Sigmoid colon (tissue), 7 donors: ENCODE measurements around the gene MAPT. TPM values are rescaled to one million over a fixed set of nuclear protein-coding genes. Genes with fewer than 3 reads are reported as not detected.

Experiments
- DNase-seq: peaks from one replicate; pipeline ENCODE4 v3.0.0-alpha.2; 2019
- H3K27ac ChIP-seq, 4 donors: fragments of 200-600 bp; sonication (generic); one replicate each; pipeline ENCODE4 v1.5.1; 2016 to 2019; ENCODE audit warnings: mild to moderate bottlenecking in 1 of 4
- H3K27me3 ChIP-seq, 3 donors: fragments of 200-600 bp; sonication (generic); one replicate each; pipeline ENCODE4 v1.5.1; 2019; ENCODE audit warnings: mild to moderate bottlenecking in 1 of 3
- H3K36me3 ChIP-seq, 4 donors: fragments of 200-600 bp; sonication (generic); one replicate each; pipeline ENCODE4 v1.5.1; 2016 to 2019
- H3K4me1 ChIP-seq, 4 donors: fragments of 200-600 bp; sonication (generic); one replicate each; pipeline ENCODE4 v1.5.1; 2017 to 2019
- H3K4me3 ChIP-seq, 4 donors: fragments of 200-600 bp; sonication (generic); one replicate each; pipeline ENCODE4 v1.5.1; 2017 to 2019; ENCODE audit warnings: mild to moderate bottlenecking in 2 of 4, moderate library complexity in 1 of 4
- H3K9me3 ChIP-seq, 4 donors: fragments of 200-600 bp in 3 of 4; sonication (generic) in 3 of 4; one replicate each; pipeline versions ENCODE4 v1.5.1 to v1.6.1; 2013 to 2019
- CTCF ChIP-seq, 4 experiments: fragments of 450-650 bp in 3 of 4; fragments of 200-600 bp in 1 of 4; IDR thresholded peaks; one replicate each; pipeline ENCODE4 v1.5.1; 2016 to 2019; ENCODE audit warnings: antibody characterized with exemption in 4 of 4, mild to moderate bottlenecking in 3 of 4, moderate library complexity in 2 of 4
- EP300 ChIP-seq, 4 donors: sonication (generic); formaldehyde crosslinking; IDR thresholded peaks; one replicate each; pipeline ENCODE4 v1.6.1; 2017; ENCODE audit warnings: antibody characterized with exemption in 4 of 4
- POLR2A ChIP-seq, 2 donors: fragments of 450-650 bp; IDR thresholded peaks; one replicate each; pipeline ENCODE4 v1.6.1; 2016; ENCODE audit warnings: antibody characterized with exemption in 2 of 2, mild to moderate bottlenecking in 2 of 2, moderate library complexity in 2 of 2
- POLR2AphosphoS5 ChIP-seq, 4 donors: sonication (generic); formaldehyde crosslinking; IDR thresholded peaks; one replicate each; pipeline ENCODE4 v1.6.1; 2017; ENCODE audit warnings: antibody characterized with exemption in 4 of 4
- WGBS, 2 donors: extraction: QIAGEN DNeasy Blood & Tissue Kit; methylation state at CpG; one replicate each; pipeline ENCODE4 v1.1.7; 2013; 5-methylcytosine and 5-hydroxymethylcytosine counted together
- intact Hi-C: fragments of 100-400 bp; cut with DNase I; formaldehyde crosslinking; loops from one replicate; pipeline ENCODE4 v1.15.1; 2023
- polyA plus RNA-seq, 3 donors: library from polyadenylated mRNA; stranded (reverse); fragments of 200-250 nt; gene quantifications; one replicate each; pipeline ENCODE4 v1.2.3, GENCODE V29; 2013
- total RNA-seq, 4 donors: library from RNA; depleted of rRNA; stranded (reverse); fragments of >200 nt; gene quantifications; one replicate each; pipeline ENCODE4 v1.1.0, GENCODE V29; 2016
- donor health status: healthy with polysubstance abuse.
- donor health status: Bipolar disorder and iron deficiency.
- donor health status: healthy.

Gene MAPT
- total and polyA plus RNA-seq, 7 donors: 0.60 to 20.5 (median 10.9) TPM; not detected in 1

GRCh38 chr17:45967378-45967777 is 73.0 kb downstream of the MAPT start:
- 78 to 84% methylated on average over 5 of the region's 5 CpGs for WGBS, 2 donors

GRCh38 chr17:45968732-45969131 is 74.4 kb downstream of the MAPT start:
- peaks cover 0 to 11% (median 5%) of the 10 kb centered on the region in 4 donors for H3K4me1 ChIP-seq
- no peaks in the 10 kb centered on the region for H3K27me3 ChIP-seq
- intact Hi-C loops: no loop called here
- H3K36me3 ChIP-seq: no peaks in the 10 kb centered on the region
- H3K9me3 ChIP-seq: no peaks in the 10 kb centered on the region
- no peak overlapping the region for H3K27ac ChIP-seq
- WGBS, 2 donors: 86 to 92% methylated on average over 2 of the region's 2 CpGs
- no peak for TF ChIP-seq POLR2A (IDR thresholded peaks at IDR 0.05)
- no peak for TF ChIP-seq EP300 (IDR thresholded peaks at IDR 0.05)
- no peak overlapping the region for H3K4me3 ChIP-seq
- DNase-seq: no peak

More at GRCh38 chr17:45967378-45967777, 73.0 kb downstream of the MAPT start:
- no peak for TF ChIP-seq CTCF (IDR thresholded peaks at IDR 0.05)
- no peak for TF ChIP-seq EP300 (IDR thresholded peaks at IDR 0.05)
- TF ChIP-seq POLR2A (IDR thresholded peaks at IDR 0.05): no peak
- TF ChIP-seq POLR2AphosphoS5 (IDR thresholded peaks at IDR 0.05): no peak
- H3K9me3 ChIP-seq: no peaks in the 10 kb centered on the region
- intact Hi-C loops: no loop called here
- no peak overlapping the region for H3K27ac ChIP-seq
- H3K36me3 ChIP-seq: no peaks in the 10 kb centered on the region
- H3K4me3 ChIP-seq: no peak overlapping the region
- no peaks in the 10 kb centered on the region for H3K27me3 ChIP-seq
- no peaks in the 10 kb centered on the region for H3K4me1 ChIP-seq
- DNase-seq: no peak

GRCh38 chr17:45969726-45970125 is 75.4 kb downstream of the MAPT start:
- WGBS, 2 donors: 82 to 91% methylated on average over 2 of the region's 2 CpGs
- H3K27ac ChIP-seq: no peak overlapping the region
- H3K36me3 ChIP-seq: no peaks in the 10 kb centered on the region
- no peak for TF ChIP-seq POLR2A (IDR thresholded peaks at IDR 0.05)
- no peak for TF ChIP-seq CTCF (IDR thresholded peaks at IDR 0.05)
- TF ChIP-seq POLR2AphosphoS5 (IDR thresholded peaks at IDR 0.05): no peak
- no peak for TF ChIP-seq EP300 (IDR thresholded peaks at IDR 0.05)
- H3K9me3 ChIP-seq: no peaks in the 10 kb centered on the region
- no peaks in the 10 kb centered on the region for H3K27me3 ChIP-seq
- DNase-seq: no peak
- H3K4me1 ChIP-seq: peaks cover 0 to 15% (median 8%) of the 10 kb centered on the region in 4 donors
- intact Hi-C loops: no loop called here
- no peak overlapping the region for H3K4me3 ChIP-seq

GRCh38 chr17:45970659-45971058 is 76.3 kb downstream of the MAPT start:
- 96 to 97% methylated on average over 3 of the region's 3 CpGs for WGBS, 2 donors
- Histone ChIP-seq H3K36me3 (no peaks in the 10 kb centered on the region), H3K4me3 (no peak overlapping the region), H3K27me3 (no peaks in the 10 kb centered on the region), H3K9me3 (no peaks in the 10 kb centered on the region), H3K4me1 (peaks cover 0 to 17% (median 8%) of the 10 kb centered on the region in 4 donors), H3K27ac (no peak overlapping the region)
- intact Hi-C loops: no loop called here
- TF ChIP-seq POLR2A (IDR thresholded peaks at IDR 0.05) (no peak), POLR2AphosphoS5 (IDR thresholded peaks at IDR 0.05) (no peak), EP300 (IDR thresholded peaks at IDR 0.05) (no peak), CTCF (IDR thresholded peaks at IDR 0.05) (no peak)
- no peak for DNase-seq

GRCh38 chr17:45971698-45972141 is 77.4 kb downstream of the MAPT start:
- intact Hi-C loops: no loop called here
- no peaks in the 10 kb centered on the region for H3K9me3 ChIP-seq
- no peak overlapping the region for H3K27ac ChIP-seq
- peaks cover 0 to 17% (median 8%) of the 10 kb centered on the region in 4 donors for H3K4me1 ChIP-seq
- H3K4me3 ChIP-seq: no peak overlapping the region
- no peaks in the 10 kb centered on the region for H3K27me3 ChIP-seq
- no peaks in the 10 kb centered on the region for H3K36me3 ChIP-seq
- DNase-seq: no peak
- TF ChIP-seq CTCF (IDR thresholded peaks at IDR 0.05): no peak
- no peak for TF ChIP-seq EP300 (IDR thresholded peaks at IDR 0.05)
- no peak for TF ChIP-seq POLR2AphosphoS5 (IDR thresholded peaks at IDR 0.05)
- no peak for TF ChIP-seq POLR2A (IDR thresholded peaks at IDR 0.05)
- 49 to 62% methylated on average over 14 of the region's 14 CpGs for WGBS, 2 donors
